ENCODE data around the gene HSPG2. TPM values are rescaled to one million over a fixed set of nuclear protein-coding genes. Genes with fewer than 3 reads are reported as not detected.
A peak's percentile ranks its signal among the peaks of the same experiment; 100 is the strongest.

The HSPG2 gene
- total RNA-seq, 1 donor from 2014 or later = 101 TPM

DNA sequence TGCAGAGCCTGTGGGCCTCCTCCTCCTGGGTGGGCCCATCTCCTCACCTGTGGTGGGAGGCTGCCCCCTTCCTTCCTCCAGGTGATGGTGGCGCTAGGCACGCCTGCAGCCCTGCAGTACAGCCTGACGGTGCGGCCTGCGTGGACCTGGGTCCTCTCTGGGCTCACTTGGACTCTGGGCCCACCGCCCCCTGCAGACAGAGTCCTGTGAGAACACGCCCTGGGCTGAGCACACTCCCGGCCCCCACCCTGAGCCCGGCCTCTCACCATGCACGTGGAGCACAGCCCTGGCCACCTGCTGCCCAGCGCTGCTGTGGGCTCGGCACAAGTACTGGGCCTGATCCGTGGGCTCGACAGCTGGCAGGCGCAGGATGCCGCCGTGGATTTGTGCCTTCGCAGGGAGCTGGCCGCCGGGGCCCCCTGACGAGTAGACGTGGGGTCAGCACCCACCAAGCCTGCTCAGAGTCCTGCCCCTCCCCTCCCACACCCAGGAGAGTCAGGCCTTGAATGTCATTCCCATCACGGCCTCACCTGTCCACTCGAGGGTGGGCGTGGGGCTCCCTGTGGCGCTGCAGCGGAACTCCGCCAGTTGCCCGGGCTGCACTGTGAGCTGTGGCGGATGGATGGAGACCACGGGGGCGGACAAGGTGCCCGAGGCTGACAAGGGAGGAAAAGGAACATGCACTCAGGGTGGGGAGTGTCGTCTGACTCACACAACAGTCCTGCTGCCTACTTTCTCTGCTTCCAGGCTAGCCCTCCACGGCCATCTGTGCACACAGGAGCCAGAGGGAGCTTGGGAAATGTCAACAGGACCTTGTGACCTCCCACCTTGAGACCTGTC, 81.6 kb downstream of the HSPG2 start:
- Mint-ChIP-seq H3K36me3 (ENCODE audit: low read depth) (no peaks in the 10 kb centered on the region), H3K27me3 (ENCODE audit: low read depth) (no peaks in the 10 kb centered on the region), H3K4me3 (no peak overlapping the region), H3K9me3 (no peaks in the 10 kb centered on the region), H3K27ac (ENCODE audit: unreplicated experiment) (no peak overlapping the region), H3K4me1 (peaks cover 11% of the 10 kb centered on the region)
- TF ChIP-seq, protein P1, sequence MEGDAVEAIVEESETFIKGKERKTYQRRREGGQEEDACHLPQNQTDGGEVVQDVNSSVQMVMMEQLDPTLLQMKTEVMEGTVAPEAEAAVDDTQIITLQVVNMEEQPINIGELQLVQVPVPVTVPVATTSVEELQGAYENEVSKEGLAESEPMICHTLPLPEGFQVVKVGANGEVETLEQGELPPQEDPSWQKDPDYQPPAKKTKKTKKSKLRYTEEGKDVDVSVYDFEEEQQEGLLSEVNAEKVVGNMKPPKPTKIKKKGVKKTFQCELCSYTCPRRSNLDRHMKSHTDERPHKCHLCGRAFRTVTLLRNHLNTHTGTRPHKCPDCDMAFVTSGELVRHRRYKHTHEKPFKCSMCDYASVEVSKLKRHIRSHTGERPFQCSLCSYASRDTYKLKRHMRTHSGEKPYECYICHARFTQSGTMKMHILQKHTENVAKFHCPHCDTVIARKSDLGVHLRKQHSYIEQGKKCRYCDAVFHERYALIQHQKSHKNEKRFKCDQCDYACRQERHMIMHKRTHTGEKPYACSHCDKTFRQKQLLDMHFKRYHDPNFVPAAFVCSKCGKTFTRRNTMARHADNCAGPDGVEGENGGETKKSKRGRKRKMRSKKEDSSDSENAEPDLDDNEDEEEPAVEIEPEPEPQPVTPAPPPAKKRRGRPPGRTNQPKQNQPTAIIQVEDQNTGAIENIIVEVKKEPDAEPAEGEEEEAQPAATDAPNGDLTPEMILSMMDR (conservative IDR thresholded peaks at IDR 0.05) = no peak
- no peak for DNase-seq (ENCODE audit: low read depth, low spot score)

DNA sequence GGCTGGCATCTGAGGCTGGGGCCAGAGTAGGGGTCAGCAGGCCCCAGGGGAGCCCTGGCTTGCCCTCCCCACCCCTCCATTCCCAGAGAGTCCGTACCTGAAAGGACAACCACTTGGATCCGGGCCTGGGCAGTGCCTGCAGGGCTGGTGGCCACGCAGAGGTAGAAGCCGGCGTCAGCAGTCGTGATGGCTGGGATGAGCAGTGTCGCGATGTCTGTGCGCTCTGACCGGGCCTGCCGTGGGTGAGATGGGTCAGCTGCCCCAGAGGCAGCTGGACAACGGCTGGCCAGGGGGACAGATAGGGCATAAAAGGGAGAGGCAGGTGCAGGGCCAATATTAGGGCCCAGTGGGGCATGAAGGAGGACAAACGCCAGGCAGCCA, 82.4 kb downstream of the HSPG2 start:
- Mint-ChIP-seq H3K9me3 (no peaks in the 10 kb centered on the region), H3K4me3 (no peak overlapping the region), H3K27me3 (ENCODE audit: low read depth) (no peaks in the 10 kb centered on the region), H3K4me1 (peaks cover 11% of the 10 kb centered on the region), H3K36me3 (ENCODE audit: low read depth) (no peaks in the 10 kb centered on the region), H3K27ac (ENCODE audit: unreplicated experiment) (no peak overlapping the region)
- TF ChIP-seq, protein P1 (conservative IDR thresholded peaks at IDR 0.05) = no peak
- DNase-seq (ENCODE audit: low read depth, low spot score) = no peak

DNA sequence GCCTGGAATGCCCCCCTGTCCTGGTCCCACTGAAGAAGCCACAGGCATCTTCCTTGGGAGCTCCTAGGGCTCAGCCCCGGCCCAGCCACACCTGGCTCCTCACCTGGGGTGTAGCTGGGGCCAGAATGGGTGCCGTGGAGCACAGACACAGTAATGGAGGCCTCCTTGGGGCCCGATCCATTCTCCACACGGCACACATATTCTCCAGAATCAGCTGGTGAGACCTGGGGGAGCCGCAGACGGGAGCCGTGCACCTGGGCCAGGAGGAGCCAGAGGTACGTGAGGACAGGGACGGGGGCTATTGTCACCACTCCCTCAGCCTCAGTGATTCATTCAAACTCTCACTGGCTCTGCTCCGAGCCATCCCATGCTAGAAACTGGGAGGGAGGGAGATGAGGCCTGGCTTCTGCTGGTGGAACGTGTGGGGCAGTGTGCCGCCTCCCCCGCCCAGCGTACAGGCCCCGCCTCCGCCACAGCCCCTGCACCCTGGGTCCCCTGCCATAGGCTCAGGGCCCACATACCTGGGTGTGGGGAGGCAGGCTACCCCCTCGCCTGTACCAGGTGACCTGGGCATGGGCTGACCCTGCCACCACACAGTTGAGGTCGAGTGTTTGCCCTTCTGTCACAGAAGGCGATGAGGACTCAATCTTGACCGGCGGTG, 82.9 kb downstream of the HSPG2 start:
- Mint-ChIP-seq H3K27me3 (ENCODE audit: low read depth) (no peaks in the 10 kb centered on the region), H3K9me3 (no peaks in the 10 kb centered on the region), H3K36me3 (ENCODE audit: low read depth) (no peaks in the 10 kb centered on the region), H3K4me1 (peaks cover 11% of the 10 kb centered on the region), H3K4me3 (no peak overlapping the region), H3K27ac (ENCODE audit: unreplicated experiment) (peak overlapping the region; percentile 89)
- DNase-seq (ENCODE audit: low read depth, low spot score) = no peak
- TF ChIP-seq, protein P1 (conservative IDR thresholded peaks at IDR 0.05) = no peak

DNA sequence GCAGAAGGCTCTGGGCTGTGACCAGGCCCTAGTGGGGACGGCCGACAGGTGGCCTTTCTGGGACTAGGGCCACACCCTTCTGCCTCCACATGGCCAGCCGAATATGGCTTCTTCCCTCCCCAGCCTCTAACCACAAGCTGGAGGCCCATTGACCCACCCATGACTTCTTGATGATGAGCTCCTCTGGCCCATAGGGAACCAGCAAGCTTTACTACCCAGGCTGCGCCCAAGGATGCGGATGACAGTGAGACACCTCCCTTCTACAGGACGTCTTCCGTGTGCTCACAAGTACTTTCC, 84.0 kb downstream of the HSPG2 start:
- peak overlapping the region; percentile 75 for H3K27ac Mint-ChIP-seq (ENCODE audit: unreplicated experiment)
- no peak for DNase-seq (ENCODE audit: low read depth, low spot score)
- H3K27me3 Mint-ChIP-seq (ENCODE audit: low read depth) = no peaks in the 10 kb centered on the region
- no peaks in the 10 kb centered on the region for H3K36me3 Mint-ChIP-seq (ENCODE audit: low read depth)
- no peak overlapping the region for H3K4me3 Mint-ChIP-seq
- no peaks in the 10 kb centered on the region for H3K9me3 Mint-ChIP-seq
- TF ChIP-seq, protein P1 (conservative IDR thresholded peaks at IDR 0.05) = no peak
- peaks cover 7% of the 10 kb centered on the region for H3K4me1 Mint-ChIP-seq

DNA sequence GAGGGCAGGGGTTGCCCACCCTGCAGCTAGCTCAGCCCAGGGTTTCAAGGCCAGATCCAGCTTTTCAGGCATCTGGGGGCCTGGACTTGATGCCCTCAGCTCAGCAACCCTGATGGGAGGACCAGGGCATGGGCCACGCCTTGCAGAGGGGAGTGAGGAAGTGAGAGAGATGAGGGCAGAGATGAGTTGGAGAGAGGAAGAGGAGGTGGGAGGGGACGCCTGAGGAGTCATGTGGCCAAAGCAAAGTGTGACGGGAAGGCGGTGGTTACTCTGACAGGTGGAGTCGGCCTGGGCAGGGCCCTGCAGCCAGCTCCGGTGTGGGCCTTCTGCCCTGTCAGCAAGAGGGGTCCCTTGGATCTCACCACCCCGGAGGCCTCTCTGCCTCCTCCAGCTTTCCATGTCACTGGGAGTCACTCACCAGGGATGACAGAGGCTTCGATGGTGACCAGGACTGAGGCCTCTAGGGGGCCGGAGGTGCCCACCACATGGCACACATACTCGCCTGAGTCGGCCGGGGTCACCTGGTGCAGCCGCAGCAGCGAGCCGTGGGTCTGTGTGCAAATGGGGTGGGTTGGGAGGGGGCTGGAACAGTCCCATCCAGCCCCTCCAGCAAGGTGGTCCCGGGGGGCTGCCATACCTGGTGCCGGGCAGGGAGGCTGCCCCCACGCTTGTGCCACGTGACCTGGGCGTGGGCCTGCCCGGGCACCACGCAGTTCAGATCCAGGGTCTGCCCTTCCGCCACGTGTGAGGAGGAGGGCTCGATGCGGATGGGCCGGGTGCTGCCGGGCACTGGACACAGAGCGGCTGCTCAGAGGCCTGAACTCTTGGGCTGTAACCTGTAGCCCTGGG, 84.6 kb downstream of the HSPG2 start:
- Mint-ChIP-seq H3K27ac (ENCODE audit: unreplicated experiment) (no peak overlapping the region), H3K9me3 (no peaks in the 10 kb centered on the region), H3K36me3 (ENCODE audit: low read depth) (no peaks in the 10 kb centered on the region), H3K4me3 (no peak overlapping the region), H3K4me1 (peaks cover 1% of the 10 kb centered on the region), H3K27me3 (ENCODE audit: low read depth) (no peaks in the 10 kb centered on the region)
- TF ChIP-seq, protein P1 (conservative IDR thresholded peaks at IDR 0.05) = no peak
- DNase-seq (ENCODE audit: low read depth, low spot score) = no peak
